SIG-M5 treated with dmso at 0.1 percent for 504 hours (cell line): ENCODE measurements around the gene FUT1.
"Not testable (repeated sequence)": the region's sequence is repeated elsewhere in the genome, so short reads cannot be mapped to it uniquely, and the experiment has no call there.

ENCODE experiments used
- DNase-seq: peaks from one replicate; lab custom pipeline; 2025; ENCODE audit not compliant: unreplicated experiment; lab: John Stamatoyannopoulos, UW

Gene FUT1

GRCh38 chr19:48752496-48753365, at the start of gene FUT1:
TSS of gene FUT1 (minus strand) at chr19:48752641. CDS start at chr19:48751281, 1,360 bp downstream.
- DNase-seq: peak; percentile 63

GRCh38 chr19:48799358-48800300, 47.2 kb upstream of the FUT1 start:
- no peak for DNase-seq

GRCh38 chr19:48798937-48799336, 46.5 kb upstream of the FUT1 start:
- no peak for DNase-seq

- no peak for DNase-seq
Observed at GRCh38 chr19:48797103-48797502, 44.7 kb upstream of the FUT1 start.

GRCh38 chr19:48796298-48797083, 44.0 kb upstream of the FUT1 start:
- DNase-seq: no peak

GRCh38 chr19:48795685-48796070, 43.2 kb upstream of the FUT1 start:
- DNase-seq: no peak

- DNase-seq: peak; percentile 86
Observed at GRCh38 chr19:48795055-48795684, 42.7 kb upstream of the FUT1 start.

- no peak for DNase-seq
Observed at GRCh38 chr19:48794291-48794690, 41.9 kb upstream of the FUT1 start.

- no peak for DNase-seq
Observed at GRCh38 chr19:48793271-48793670, 40.8 kb upstream of the FUT1 start.

- not testable (repeated sequence) for DNase-seq
Observed at GRCh38 chr19:48787331-48787730, 34.9 kb upstream of the FUT1 start.

- not testable (repeated sequence) for DNase-seq
Observed at GRCh38 chr19:48786422-48786821, 34.0 kb upstream of the FUT1 start.

- DNase-seq: no peak
Observed at GRCh38 chr19:48784527-48784926, 32.1 kb upstream of the FUT1 start.

GRCh38 chr19:48780631-48781391, 28.4 kb upstream of the FUT1 start:
- no peak for DNase-seq

GRCh38 chr19:48779636-48780035, 27.2 kb upstream of the FUT1 start:
- no peak for DNase-seq

GRCh38 chr19:48777720-48778119, 25.3 kb upstream of the FUT1 start:
- DNase-seq: no peak

- no peak for DNase-seq
Observed at GRCh38 chr19:48777139-48777538, 24.7 kb upstream of the FUT1 start.

- no peak for DNase-seq
Observed at GRCh38 chr19:48772503-48772953, 20.1 kb upstream of the FUT1 start.

GRCh38 chr19:48770734-48771472, 18.5 kb upstream of the FUT1 start:
- no peak for DNase-seq

GRCh38 chr19:48770266-48770665, 17.8 kb upstream of the FUT1 start:
- no peak for DNase-seq
